Subcutaneous adipose tissue (tissue), 4 donors: ENCODE results near the gene DDX31. TPM values are rescaled to one million over a fixed set of nuclear protein-coding genes. Genes with fewer than 3 reads are reported as not detected.

ENCODE experiments used
- total RNA-seq, 4 donors: library from RNA; depleted of rRNA; stranded (reverse); fragments of >200 nt; gene quantifications; one replicate each; pipeline ENCODE4 v1.1.0, GENCODE V29; 2016
- TF ChIP-seq, protein P1 (sequence below): fragments of 450-650 bp; IDR thresholded peaks from one replicate; pipeline ENCODE4 v1.5.1; 2016; ENCODE audit warnings: low read depth, mild to moderate bottlenecking, control low read depth, antibody characterized with exemption, moderate library complexity

Gene DDX31
- total RNA-seq, 4 donors from 2014 or later: 8.5 to 15.7 (median 10.8) TPM

GRCh38 chr9:132637351-132637750, 32.4 kb downstream of the DDX31 start:
- TF ChIP-seq, protein P1, sequence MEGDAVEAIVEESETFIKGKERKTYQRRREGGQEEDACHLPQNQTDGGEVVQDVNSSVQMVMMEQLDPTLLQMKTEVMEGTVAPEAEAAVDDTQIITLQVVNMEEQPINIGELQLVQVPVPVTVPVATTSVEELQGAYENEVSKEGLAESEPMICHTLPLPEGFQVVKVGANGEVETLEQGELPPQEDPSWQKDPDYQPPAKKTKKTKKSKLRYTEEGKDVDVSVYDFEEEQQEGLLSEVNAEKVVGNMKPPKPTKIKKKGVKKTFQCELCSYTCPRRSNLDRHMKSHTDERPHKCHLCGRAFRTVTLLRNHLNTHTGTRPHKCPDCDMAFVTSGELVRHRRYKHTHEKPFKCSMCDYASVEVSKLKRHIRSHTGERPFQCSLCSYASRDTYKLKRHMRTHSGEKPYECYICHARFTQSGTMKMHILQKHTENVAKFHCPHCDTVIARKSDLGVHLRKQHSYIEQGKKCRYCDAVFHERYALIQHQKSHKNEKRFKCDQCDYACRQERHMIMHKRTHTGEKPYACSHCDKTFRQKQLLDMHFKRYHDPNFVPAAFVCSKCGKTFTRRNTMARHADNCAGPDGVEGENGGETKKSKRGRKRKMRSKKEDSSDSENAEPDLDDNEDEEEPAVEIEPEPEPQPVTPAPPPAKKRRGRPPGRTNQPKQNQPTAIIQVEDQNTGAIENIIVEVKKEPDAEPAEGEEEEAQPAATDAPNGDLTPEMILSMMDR: no peak

DNA sequence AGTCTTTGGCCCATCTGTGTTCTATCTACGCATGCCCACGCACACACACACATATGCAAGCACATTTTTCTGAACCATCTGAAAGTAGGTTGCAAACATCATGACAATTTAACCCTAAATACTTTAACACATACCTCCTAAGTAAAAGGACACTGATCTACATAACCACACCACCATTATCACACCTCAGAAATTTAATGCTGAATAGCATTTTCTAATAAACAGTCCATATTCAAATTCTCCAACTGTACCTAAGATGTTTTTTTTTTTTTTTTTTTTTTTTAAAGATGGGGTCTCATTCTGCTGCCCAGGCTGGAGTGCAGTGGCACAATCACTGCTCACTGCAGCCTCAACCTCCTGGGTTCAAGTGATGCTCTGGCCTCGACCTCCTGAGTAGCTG, 35.5 kb downstream of the DDX31 start:
- TF ChIP-seq, protein P1: no peak

DNA sequence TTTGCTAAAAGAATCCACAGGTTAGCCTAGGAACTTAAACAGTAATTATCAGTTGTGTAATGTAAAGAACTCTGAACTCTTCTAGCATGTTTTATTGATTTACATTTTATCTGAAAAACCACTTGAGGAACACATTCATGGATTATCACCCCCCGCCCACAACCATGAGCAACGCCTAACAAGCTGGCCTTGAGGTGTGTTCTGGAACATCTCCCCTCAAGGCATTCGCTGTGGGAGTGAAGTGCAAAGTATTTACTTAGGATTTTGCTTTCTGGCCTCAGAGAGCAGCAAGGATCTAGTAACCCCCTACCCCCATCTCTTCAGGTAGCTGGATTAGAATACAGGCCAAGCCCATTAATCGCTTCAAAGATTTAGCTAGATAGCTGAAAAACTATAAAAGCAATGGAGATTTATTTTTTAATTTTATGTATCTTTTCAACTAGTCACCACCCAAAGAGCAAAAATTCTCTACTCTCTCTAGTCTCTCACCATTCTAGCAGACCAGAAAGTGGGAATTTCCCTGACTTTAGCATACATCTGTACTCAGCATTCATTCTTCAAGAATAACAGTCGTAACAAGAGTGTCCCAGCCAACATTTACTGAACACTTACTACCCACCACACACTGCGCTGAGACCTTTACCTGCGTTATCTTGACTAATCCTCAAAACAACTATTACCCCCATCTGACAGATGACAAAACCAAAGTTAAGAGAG, 37.2 kb downstream of the DDX31 start:
- TF ChIP-seq, protein P1: no peak

DNA sequence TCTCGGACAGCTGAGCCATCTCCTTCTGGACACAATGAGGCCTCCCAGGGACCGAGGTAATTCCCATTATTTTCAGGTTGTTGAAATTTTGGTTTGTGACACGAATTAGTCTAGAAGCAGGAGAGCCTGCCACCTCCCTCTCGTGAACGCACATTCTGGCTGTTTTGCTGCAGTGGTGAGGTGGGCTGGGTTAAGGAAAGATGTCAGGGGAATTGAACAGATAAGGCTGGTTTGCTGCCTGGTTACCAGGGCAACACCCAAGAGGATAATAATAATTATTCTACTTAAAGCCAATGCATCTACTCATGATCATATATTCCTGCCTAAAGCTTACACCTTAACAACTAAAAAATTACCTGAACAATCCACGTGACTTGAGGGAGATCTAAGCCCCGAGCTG, 38.1 kb downstream of the DDX31 start:
- TF ChIP-seq, protein P1: no peak

GRCh38 chr9:132631280-132631679, 38.5 kb downstream of the DDX31 start:
- TF ChIP-seq, protein P1: no peak

- TF ChIP-seq, protein P1: no peak
These were observed 39.0 kb downstream of the DDX31 start for GRCh38 chr9:132630811-132631210.

- TF ChIP-seq, protein P1: no peak
These were observed 39.7 kb downstream of the DDX31 start for GRCh38 chr9:132630116-132630515.
